OCI-M2 (cell line): ENCODE results near the gene ZNF385B.

ENCODE experiments used
- DNase-seq: peaks from one replicate; lab custom pipeline; 2025; ENCODE audit not compliant: unreplicated experiment; lab: John Stamatoyannopoulos, UW

The ZNF385B gene

DNA sequence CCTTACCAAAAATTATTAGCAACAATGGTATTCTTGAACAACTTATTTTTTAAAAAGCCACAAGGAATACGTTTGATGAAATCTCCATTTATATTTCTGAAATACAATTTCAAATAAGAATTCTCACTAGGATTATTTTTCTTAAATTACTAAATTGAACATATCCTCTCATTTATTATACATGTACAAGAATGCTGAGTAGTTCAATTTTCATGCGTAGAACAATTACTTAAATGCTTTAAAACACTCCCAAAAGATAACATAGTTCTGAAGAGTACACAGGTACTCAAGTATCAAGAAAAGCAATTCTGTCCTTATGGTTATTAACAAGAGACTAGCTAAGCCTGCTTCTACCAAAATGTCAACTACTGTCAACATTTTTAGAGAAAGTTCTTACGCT, 268.1 kb downstream of the ZNF385B start:
- DNase-seq, result no peak

DNA sequence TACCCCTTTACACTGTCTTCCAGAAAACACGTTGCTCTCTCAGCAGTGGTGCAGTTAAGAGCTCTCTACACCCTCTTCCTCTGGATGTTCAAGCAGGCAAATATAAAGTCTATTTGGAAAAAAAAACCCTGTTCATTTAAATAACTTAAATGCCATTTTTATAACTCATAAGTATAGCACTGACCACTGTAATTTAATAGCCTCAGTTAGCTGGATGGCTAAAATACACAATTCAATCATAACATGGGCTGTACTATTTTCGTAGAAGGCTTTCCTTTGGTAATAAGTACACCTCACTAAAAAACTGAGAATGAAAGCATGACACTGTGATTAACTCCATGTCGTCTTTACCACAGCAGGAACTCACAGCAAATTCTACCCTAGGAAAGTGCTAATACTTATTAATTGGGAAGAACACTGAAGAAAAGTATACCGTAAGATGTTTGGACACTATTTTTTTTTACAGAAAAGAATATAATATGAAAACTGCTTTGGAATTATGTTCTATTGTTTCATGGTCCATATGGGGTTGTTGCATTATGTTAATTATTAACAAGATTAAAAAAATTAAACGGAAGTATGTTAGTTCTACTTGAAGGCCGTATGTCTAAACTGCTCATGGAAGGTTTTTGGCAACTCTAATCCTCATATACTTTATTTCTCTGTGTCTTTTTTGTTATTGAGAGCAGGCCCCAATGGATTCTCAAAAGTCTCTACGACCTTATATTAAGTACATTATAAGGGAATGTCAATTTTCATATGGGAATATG, 269.1 kb downstream of the ZNF385B start:
- DNase-seq, result no peak

DNA sequence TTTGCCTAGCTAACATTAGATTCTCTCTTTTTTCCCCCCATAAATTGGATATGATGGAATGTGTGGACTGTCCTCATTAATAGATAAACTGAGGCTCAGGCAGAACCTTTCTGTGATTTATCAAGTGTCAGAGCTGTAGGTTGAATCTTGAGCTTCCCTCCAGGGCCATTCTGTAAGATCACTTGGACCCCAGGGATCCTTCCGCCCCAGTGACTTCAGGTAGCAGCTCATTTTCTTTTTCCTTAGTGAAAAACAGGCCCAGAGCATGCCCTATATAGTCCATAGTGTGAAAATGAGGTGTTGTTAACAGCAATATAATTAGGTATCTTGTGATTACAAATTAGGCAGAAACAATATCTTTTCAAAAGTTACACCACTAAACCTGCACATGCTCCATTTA, 269.7 kb downstream of the ZNF385B start:
- no peak for DNase-seq

DNA sequence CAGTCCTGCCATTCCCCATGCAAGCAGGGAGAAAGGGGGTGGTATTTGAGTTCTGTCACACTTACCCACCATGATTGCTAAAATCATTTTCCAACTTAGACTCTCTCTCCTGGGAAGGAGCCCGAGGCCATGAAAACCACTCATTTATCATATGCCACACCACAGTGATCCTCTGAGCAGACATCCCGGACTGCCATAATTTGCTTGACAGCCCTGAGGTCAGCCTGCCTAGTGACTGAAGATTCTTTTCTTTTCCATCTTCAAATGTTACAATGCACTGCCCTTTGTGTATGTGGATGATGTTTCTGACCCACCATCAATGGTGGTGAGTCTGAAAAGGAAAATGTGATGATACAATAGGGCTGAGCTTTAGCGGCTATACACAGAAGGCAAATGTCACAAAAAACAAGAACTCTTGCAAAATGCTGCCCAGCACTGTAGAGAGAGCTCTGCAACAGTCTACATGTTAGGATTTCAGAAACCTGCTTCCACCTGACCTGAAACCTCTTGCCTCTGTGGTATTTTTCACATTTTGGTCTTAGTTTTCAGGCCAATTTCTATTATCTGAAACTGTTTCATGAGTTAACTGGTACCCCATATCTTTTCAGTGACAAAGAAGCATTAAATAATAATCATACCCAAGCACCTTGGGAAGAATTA, 272.8 kb downstream of the ZNF385B start:
- DNase-seq, result no peak

DNA sequence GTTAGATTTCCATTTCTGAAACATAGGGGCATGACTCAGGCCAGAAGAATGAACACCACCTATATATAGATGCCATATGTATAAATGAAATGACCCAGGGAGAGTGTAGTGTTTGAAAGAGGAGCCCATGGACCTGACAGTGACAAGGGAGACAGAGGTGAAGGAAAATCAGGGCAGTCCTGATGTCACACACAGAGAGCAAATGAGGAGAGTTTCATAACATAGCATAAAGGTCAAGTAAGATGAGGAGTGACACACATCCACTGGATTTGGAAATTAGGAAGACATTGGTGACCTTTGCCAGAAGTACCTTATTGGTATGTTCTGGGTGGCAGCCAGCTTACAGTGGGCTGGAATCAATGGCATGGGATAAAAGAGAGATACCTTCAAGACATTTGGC, 276.7 kb downstream of the ZNF385B start:
- no peak for DNase-seq

DNA sequence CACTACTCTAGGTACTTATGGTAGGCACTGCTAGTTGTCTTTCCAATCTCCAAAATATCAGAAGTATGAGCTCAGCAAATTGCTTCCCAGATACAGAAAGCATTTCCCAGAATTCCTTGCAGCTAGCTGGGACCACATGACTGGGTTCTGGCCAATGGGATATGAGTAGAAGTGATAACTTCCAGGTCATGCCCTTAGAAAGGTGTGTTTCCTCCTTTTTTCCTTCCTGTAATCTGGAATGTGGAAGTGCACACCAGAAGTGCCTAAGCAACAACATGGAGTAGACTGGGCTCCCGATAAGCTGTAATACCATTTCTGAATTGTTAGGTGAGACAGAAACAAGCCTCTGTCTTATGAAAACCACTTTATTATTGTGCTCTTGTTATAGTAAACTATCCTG, 279.8 kb downstream of the ZNF385B start:
- no peak for DNase-seq

DNA sequence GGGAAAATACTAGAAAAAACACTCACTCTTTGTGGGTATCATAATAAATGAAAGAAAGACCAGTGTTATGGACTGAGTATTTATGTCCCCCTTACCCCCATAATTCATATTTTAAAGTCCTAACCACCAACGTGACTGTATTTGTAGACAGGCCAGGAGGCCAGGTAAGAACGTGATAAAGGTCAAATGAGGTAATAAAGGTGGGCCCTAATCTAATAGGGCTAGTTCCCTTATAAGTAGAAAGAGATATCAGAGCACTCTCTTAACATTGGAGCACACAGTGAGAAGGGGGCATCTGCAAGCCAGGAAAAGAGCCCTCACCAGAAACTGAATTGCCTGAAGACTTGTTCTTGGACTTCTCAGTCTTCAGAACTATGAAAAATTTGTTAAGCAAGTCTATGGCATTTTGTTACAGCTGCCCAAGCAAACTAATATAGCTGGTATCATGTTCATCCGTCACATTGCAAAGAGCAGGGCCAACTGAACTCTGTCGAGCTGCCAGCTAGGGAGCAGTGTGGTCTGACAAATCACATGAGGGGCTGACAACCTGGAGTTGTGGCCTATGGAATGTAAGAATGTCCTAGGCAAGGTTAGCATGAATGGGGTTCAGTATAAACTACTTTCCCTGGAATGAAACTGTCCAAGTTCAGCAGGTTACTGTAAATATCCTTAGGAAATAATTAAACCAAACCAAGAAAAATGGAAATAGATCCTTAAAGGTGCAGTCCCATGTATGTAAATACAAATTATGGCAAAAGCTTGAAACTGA, 280.9 kb downstream of the ZNF385B start:
- DNase-seq, result no peak

DNA sequence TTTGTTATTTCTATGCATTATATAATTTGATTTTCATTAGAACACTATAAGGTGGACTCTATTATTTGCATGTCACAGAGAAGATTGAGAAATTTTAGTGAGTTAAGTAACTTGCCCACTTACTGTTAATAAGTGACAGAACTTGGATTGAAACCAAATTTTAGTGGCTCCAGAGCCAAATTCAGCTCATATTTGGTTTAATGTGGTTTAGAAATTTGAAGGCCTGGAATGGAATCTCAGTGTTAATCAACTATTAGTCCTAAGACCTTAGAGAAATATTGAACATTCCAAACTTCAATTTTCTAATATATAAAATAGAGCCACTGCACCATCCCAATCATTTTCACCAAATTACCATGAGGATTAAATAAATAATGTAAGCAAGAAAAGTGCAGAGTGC, 281.6 kb downstream of the ZNF385B start:
- no peak for DNase-seq

DNA sequence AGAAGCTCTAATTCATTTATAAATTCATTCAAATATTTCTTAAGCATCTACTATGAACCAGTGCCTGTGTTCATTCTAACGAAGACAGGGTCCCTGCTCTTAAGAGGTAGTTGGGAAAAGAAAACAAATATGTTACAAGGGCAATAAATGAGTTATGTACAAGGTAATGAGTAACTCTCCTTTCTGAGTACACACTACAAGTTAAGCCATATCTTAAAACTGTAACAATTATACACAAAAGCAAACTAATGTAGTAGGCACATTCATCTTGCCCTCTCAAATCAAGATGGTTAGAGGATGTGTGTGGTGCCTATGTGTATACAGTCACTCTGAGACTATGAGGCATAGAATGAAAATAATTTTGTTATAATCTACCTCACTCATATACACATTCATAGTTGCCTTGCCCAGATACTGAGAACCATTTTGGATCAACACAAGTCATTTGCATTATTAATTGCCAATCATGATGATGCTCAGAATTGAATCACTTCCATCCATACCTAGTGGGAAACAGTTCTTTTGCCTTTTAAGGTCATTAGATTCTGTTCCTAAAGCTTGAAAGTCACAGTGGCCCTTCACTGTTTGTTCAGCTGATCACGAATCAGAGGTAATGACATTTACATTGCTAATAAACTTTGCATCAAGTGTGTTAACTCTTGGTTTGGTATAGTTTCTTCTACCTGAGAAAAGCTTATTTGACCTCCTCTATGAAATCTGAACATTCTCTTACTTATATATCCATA, 283.1 kb downstream of the ZNF385B start:
- DNase-seq, result no peak

DNA sequence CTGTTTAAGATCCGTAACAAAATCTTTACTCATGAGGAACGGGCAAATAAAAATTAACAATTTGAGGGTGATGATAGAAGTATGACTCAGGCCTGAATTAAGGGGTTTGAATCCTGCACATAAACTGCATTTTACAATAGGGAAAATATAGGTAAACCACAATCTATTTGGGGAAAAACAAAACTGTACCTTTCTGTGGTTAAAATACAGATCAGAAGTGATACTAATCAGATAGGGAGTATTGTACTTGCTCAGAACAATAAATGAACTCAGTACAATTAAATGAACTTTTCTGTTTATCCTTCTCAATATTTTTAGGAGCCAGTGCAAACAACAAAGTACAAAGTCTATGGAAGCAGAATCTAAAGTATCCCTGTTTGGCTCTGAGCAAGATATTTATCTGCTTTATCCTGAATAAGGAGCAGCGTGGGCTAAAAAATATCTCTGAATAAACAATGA, 287.3 kb downstream of the ZNF385B start:
- no peak for DNase-seq

DNA sequence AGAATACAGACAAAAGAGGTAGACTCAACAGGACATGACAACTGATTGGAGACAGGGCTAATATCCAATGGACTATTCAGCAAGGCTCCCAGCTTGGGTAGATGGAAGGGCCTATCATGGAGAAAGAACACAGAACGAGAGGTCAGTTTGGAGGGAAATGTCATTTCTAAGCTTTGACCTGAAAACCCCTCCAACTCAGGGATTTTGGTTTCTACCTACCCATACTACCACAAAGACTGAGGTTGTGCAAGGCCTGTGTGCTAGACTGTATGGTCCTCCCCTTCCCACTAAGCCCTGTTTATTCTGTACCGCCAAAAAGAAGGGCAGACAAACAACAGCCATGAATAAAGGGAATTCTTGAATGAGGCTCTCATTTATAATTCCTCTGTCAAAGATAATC, 288.9 kb downstream of the ZNF385B start:
- DNase-seq, result no peak

DNA sequence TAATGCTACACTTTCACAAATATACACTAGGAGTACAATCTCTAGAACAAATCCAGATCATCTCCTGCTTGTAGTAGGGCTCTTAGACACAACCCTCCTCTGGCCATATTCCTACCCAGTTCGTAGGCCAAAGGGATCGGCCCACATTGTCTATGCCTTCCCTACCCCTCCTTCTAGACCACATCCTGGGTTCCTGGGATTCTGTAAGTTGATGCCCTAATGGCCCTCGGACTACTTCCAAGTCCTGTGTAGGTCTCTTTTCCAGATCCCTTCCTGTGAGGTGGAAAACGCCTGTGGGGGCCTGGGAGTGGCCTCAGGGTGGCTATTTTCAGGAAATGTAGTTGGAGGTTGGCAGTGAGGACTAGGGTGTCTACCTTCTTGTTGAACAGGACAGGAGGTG, 289.7 kb downstream of the ZNF385B start:
- DNase-seq, result no peak

DNA sequence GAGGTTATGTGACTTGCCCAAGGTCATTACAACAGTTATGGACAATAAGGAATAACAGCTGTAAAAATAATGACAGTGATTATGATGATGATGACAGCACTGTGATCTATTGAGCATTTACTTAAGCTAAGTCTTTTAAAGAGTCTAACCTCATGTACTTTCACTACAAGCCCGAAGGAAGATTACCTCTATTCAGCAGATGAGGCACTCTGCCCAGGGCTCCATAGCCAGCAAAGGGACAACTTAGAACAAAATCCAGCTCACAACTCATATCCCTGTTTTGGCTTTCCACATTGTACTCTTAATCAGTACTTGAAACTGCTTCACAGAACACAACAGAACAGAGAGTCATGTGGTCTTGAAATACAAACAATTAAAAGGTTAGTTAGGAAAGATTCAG, 290.2 kb downstream of the ZNF385B start:
- DNase-seq, result no peak

DNA sequence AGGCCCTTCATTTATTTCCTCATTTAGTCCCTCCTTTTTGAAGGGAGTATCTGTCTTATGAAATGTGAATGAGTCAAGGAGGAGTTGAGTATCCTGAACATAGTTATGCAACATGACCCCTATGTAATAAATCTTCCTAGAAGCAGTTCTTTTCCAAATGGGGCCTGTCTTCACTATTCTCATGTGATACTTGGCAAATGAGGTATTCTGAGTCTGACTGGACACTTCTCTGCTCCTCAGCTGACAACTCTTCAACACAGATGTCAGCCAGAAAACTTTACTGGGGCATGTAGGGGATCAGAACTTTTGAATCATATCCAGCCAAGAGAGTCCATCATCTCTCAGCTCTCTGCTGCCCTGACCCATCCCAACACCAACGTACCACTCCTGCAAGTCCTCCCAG, 291.6 kb downstream of the ZNF385B start:
- no peak for DNase-seq

DNA sequence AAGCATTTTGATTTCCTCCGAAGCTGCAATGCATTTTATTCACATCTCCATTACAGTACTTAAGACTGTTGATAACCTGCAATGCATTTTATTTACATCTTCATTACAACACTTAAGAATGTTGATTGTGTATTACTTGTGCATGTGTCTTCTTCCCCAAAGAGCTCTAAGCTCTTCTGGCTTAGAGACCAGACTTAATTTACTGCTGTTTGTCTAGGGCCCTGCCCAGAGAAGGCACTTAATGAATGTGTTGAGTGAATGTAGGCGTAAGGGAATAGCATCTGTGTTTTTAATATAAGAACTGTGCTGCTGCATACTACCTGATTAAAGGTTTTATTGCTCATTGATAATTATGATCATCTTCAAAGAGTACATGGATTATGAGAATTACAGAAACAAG, 295.6 kb downstream of the ZNF385B start:
- DNase-seq, result no peak

DNA sequence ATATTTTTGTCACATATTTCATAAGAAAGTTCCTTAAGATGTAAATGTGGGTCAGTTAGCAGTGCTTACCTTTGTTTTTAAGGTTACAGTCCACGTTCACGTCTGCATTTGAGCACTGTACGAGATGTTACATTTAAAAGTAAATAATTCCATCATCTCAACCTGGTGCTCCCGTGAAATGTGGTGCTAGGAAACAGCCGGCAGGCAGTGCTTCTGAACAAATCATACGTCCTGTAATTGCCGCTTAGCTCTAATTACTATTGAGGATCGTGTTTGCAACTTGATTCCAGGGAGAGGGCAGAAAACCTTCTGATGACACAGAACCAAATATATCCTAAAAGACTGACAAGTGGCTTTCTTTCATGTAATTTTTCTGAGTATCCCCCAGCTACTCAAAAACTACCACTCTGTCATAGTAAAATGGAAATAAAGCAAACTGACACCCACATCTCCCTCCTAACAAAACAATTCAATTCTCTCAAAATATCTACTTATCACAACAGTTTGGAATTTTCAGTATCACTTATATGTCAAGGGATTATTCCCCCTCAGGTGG, 299.0 kb downstream of the ZNF385B start:
- no peak for DNase-seq

DNA sequence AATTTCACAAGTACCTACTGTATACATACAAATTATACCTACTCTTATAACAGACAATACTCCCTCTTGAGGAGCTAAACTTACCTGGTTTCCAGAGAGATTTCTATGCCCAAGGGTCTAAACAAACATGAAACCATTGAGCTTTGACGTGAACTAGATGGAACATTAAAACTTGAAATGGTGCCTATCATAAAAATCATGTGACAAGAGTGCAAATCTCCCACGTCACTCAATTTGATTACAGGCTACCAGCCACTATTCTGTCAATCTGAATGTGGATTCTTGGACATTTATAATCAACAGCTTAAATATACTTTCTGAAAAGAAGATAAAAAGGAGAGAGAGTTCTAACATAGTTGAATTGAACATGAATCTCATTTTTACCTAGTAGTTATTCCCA, 299.7 kb downstream of the ZNF385B start:
- DNase-seq, result no peak

DNA sequence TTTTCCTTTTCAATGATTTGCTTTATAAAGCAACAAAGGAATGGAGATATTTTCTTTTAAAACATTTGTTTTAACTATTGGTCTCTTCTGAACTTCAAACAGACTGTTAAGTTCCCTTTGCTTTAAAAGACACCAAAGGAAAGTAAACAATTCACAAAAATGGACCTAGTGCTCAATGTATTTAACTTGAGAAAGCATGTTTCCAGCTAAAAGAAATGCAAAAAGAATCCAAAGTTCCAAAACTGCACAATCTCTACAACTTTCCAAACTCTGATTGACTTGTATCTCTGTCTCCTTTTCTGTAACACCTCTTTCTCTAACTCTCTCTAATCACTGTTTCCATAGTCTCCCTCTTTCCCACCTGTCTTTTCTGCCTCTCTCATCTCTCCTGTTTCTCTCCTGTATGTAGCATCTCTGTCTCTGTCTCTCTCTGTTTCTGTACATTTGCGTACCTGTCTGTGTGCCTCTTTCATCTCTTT, 301.1 kb downstream of the ZNF385B start:
- no peak for DNase-seq

DNA sequence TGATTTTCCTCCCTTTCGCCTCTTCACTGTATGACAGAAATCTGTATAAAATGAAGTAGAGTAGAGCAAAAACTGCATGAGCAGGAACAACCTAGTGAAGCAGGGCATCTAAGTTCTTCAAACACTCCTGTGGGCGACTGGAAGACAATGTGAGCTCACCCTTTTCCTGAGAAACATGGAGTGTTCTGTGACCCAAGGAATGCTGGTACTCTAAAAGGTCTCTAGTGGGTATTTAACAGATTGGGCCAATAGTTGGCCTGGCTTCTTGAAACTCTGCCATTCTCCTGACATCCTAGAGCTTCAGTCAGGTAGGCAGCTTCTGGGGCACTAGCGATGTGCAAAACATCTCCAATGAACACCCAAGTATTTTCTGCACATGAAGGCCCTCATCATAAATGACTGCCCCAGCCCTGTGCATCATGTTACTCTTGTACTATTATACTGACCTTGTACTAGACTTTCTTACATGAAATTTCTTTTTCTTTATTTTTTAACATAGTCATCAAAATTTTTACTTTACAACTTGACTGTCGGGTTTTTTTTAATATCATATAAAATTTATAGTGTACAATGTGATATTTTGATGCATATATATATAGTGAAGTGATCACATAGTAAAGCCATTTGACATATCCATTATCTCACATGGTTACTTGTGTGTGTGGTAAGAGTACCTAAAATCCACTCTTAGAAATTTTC, 302.2 kb downstream of the ZNF385B start:
- no peak for DNase-seq
